ENCODE measurements around the gene CRYGN. TPM values are rescaled to one million over a fixed set of nuclear protein-coding genes. Genes with fewer than 3 reads are reported as not detected.

CRYGN gene
- polyA plus RNA-seq, 3 donors: not detected

DNA sequence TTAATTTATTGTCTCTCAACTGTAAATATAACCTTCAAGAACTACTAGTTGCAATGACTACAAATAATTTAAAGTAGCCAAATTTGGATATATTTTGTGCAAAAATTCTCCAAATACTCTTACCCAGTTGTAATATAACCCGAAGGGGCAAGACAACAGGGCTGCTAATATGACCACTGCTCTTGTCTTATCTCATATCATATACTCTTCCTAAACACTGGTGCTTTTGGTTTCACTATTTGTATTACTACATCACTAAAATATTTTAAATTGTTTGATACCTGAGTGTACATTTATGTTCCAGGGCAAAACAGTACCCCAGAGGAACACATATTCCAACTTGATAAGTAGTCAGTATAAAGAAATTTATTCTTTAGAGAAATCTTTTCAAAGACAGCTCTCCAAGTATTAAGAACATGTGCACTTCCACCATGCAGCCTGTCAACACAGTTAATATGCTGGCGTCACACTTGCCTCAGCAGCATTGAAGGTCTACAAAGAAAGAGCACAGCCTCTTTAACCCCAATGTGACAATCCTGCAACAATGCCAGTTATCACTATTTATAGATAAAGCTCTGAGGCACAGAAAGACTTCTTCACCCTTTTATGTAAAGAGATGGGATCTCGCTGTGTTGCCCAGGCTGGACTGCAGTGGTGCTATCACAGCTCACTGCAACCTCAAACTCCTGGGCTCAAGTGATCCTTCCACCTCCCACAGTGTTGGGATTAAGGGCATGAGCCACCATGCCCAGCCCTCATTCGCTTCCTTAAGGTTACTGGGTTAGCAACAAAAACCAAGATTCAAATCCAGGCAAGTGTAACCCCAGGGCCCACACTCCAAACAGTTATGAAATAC lies 41.9 kb upstream of the CRYGN start:
- Histone ChIP-seq H3K4me3 (replicated peaks in 1 of 3; ENCODE audit: low read depth in 2 of 3, low read length in 3 of 3) (no peak overlapping the region), H3K4me2 (replicated peaks; ENCODE audit: extremely low read depth, low read length, poor library complexity, severe bottlenecking) (no peak overlapping the region), H3K9me3 (replicated peaks in 1 of 2; ENCODE audit: control insufficient read depth in 1 of 2, insufficient read depth in 1 of 2, low read length in 2 of 2) (no peaks in the 10 kb centered on the region), H2AFZ (ENCODE audit: insufficient read depth, low read depth, low read length, poor library complexity, severe bottlenecking) (no peak overlapping the region), H3K9ac (ENCODE audit: insufficient read depth, low read length, poor library complexity, severe bottlenecking) (no peak overlapping the region), H3K27ac (ENCODE audit: low read depth in 1 of 2, low read length in 2 of 2) (peak overlapping the region in 1 of 2 donors; percentile 5), H4K20me1 (ENCODE audit: insufficient read depth, low read length) (peaks cover 77% of the 10 kb centered on the region), H3K27me3 (ENCODE audit: control insufficient read depth in 2 of 2, insufficient read depth in 2 of 2, low read length in 2 of 2) (no peaks in the 10 kb centered on the region), H3K36me3 (replicated peaks in 1 of 2; ENCODE audit: control insufficient read depth in 1 of 2, insufficient read depth in 2 of 2, low read length in 2 of 2) (peaks cover 48 to 87% of the 10 kb centered on the region in 2 donors), H3K79me2 (ENCODE audit: insufficient read depth, low read length) (peaks cover 90% of the 10 kb centered on the region), H3K4me1 (ENCODE audit: control insufficient read depth in 1 of 2, insufficient read depth in 2 of 2, low read length in 2 of 2) (peaks cover 14 to 23% of the 10 kb centered on the region in 2 donors)
- H3K36me3 Mint-ChIP-seq: peaks cover 69 to 73% of the 10 kb centered on the region in 2 donors
- TF ChIP-seq, protein P1, sequence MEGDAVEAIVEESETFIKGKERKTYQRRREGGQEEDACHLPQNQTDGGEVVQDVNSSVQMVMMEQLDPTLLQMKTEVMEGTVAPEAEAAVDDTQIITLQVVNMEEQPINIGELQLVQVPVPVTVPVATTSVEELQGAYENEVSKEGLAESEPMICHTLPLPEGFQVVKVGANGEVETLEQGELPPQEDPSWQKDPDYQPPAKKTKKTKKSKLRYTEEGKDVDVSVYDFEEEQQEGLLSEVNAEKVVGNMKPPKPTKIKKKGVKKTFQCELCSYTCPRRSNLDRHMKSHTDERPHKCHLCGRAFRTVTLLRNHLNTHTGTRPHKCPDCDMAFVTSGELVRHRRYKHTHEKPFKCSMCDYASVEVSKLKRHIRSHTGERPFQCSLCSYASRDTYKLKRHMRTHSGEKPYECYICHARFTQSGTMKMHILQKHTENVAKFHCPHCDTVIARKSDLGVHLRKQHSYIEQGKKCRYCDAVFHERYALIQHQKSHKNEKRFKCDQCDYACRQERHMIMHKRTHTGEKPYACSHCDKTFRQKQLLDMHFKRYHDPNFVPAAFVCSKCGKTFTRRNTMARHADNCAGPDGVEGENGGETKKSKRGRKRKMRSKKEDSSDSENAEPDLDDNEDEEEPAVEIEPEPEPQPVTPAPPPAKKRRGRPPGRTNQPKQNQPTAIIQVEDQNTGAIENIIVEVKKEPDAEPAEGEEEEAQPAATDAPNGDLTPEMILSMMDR (IDR thresholded peaks at IDR 0.05): no peak
- H3K27me3 Mint-ChIP-seq (ENCODE audit: low read depth in 3 of 3): no peaks in the 10 kb centered on the region
- H3K4me1 Mint-ChIP-seq: peaks cover 16% of the 10 kb centered on the region
- no peak overlapping the region for H3K4me3 Mint-ChIP-seq
- 100% methylated on average over 2 of the region's 4 CpGs for WGBS (ENCODE audit: insufficient coverage)
- H3K27ac Mint-ChIP-seq: peak overlapping the region in 3 of 7 donors; percentile 6 to 78 (median 60)
- no peak for DNase-seq
- intact Hi-C loops (cut with micrococcal nuclease): no loop called here
- H3K9me3 Mint-ChIP-seq: peaks cover 0 to 2% (median 0%) of the 10 kb centered on the region in 7 donors

DNA sequence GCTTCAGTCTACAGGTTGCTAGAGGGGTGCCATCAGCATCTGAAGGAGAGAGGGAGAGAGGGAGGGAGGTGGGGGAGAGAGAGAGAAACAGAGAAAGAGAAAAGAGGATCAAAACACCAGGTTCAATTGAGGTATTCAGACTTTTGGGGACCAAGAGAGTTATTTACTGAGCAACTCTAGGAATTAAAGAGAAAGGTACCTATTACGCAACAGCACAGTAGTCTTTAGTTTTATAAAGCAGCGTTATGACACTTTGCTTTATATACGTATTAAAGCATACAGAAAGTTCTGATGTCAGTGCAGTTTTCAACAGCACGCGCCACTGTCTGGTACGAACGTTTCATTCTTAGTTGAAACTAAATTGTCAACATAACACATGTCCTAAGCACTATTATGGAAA lies 37.9 kb upstream of the CRYGN start:
- no peak overlapping the region for H3K27ac ChIP-seq (ENCODE audit: low read depth in 1 of 2, low read length in 2 of 2)
- peaks cover 68% of the 10 kb centered on the region for H4K20me1 ChIP-seq (ENCODE audit: insufficient read depth, low read length)
- no peak overlapping the region for H2AFZ ChIP-seq (ENCODE audit: insufficient read depth, low read depth, low read length, poor library complexity, severe bottlenecking)
- H3K27me3 ChIP-seq (ENCODE audit: control insufficient read depth in 2 of 2, insufficient read depth in 2 of 2, low read length in 2 of 2): no peaks in the 10 kb centered on the region
- Mint-ChIP-seq H3K4me1 (no peaks in the 10 kb centered on the region), H3K4me3 (no peak overlapping the region), H3K9me3 (no peaks in the 10 kb centered on the region), H3K27ac (no peak overlapping the region), H3K27me3 (ENCODE audit: low read depth in 3 of 3) (no peaks in the 10 kb centered on the region), H3K36me3 (peaks cover 65 to 68% of the 10 kb centered on the region in 2 donors)
- TF ChIP-seq, protein P1 (IDR thresholded peaks at IDR 0.05): no peak
- no peaks in the 10 kb centered on the region for H3K4me1 ChIP-seq (ENCODE audit: control insufficient read depth in 1 of 2, insufficient read depth in 2 of 2, low read length in 2 of 2)
- no peak overlapping the region for H3K4me2 ChIP-seq (replicated peaks; ENCODE audit: extremely low read depth, low read length, poor library complexity, severe bottlenecking)
- peaks cover 96% of the 10 kb centered on the region for H3K79me2 ChIP-seq (ENCODE audit: insufficient read depth, low read length)
- no CpG with 5 or more reads among the region's 7 CpGs for WGBS (ENCODE audit: insufficient coverage)
- peaks cover 36 to 87% of the 10 kb centered on the region in 2 donors for H3K36me3 ChIP-seq (replicated peaks in 1 of 2; ENCODE audit: control insufficient read depth in 1 of 2, insufficient read depth in 2 of 2, low read length in 2 of 2)
- H3K9ac ChIP-seq (ENCODE audit: insufficient read depth, low read length, poor library complexity, severe bottlenecking): no peak overlapping the region
- H3K4me3 ChIP-seq (replicated peaks in 1 of 3; ENCODE audit: low read depth in 2 of 3, low read length in 3 of 3): no peak overlapping the region
- intact Hi-C loops (cut with micrococcal nuclease): no loop called here
- DNase-seq: no peak
- no peaks in the 10 kb centered on the region for H3K9me3 ChIP-seq (replicated peaks in 1 of 2; ENCODE audit: control insufficient read depth in 1 of 2, insufficient read depth in 1 of 2, low read length in 2 of 2)
